ENCODE measurements around the gene SPATA33.

SPATA33 gene

DNA sequence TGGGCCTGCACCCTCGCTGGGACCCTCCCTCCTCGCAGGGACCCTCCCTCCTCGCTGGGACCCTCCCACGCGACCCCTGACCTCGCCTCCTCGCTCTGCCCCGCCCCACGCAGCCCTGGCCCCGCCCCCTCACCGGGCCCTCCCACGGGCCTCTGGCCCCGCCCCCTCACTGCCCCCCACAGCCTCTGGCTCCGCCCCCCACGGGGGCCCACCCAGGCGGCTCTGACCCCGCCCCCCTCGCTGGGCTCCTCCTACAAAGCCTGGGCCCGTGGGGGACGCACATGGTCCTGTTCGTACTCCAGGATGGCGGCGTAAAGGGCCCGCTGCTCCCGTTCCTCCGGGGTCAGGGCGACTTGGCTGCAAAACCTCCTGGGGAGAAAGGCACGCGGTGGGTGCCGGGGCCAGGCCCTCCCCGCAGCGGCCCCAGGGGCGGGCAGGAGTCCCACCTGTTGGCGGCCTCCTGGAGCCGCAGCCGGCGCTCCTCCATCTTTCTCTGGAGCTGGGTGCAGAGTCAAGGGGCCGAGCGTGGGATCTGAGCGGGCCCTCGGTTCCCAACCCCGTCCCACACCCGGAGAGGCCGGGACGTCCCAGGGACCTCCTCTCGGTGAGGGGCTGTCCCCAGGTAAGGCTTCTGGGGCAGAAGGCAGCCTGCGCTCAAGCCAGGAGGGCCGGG lies 54.1 kb downstream of the SPATA33 start:
- peak; percentile 65 for DNase-seq

DNA sequence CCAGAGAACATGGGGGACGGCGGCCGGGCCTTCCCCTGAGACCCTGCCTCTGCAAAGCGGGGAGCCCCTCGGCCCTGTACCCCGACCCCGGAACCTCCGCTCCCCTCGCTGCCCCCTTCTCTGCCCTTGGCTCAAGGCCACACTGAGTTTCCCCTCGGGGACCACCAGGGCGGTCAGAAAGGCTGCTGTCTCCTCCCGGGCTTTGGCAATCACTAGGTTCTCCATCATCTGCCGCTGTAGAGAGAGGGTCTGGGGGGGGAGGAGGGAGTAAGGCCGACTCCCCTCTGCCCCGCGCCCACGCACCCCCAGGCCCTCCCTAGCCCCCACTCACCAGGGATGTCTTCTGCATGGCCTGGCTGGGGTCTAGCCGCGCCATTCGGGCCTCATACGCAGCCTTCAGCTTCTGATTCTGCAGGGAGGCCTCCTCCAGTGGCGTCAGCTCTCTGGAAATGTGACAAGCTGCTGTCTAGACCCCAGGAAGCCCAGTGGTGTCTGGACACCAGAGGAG lies 54.7 kb downstream of the SPATA33 start:
- DNase-seq = peak; percentile 11

DNA sequence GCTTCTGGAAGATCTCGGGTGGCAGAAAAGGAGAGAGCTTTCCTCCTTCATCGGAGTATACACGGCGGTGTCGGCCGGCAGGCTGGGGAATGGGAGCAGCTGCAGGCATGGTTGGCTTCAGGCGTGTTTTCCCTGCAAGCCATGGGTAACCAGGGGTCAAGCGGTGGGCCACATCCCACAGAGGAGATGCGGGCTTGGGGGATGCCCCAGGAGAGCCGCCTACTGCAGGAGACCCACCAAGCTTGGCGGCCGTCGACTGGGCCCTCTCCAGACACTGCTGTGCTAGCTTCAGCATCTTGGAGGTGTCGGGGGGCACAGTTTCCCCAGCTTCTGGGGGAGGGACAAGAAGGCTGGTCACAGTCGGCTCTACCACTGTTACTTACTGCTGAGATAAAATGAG lies 58.9 kb downstream of the SPATA33 start:
- no peak for DNase-seq

DNA sequence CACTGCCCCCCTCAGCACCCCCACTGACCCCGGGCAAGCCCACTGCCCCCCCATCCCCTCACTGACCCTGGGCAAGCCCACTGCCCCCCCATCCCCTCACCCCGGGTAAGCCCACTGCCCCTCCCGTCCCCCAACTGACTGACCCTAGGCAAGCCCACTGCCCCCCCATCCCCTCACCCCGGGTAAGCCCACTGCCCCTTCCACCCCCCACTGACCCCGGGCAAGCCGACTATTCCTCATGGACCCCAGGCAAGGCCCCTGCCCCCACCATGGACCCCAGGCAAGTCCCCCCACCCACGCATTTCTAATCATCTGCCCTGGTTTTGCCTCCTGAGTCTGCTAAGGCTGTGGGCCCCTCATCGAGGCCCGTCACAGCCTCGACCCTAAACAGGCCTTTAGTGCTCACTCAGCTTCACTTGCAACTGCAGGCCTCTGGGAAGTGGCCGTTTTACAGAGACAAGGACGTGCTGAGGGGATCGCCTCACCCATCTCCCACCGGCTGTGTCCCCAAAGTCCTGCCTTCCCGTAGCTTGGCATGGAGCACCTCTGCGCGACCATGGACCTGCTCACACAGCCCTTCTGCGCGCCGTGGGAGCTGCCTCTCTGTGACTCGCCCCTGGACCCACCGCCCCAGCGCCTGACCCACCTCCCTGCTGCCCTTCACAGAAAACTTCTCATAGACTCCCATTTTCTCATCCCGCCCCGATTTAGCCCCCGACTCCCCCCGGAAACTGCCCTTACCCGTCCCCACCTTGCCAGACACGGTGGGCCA lies 59.5 kb downstream of the SPATA33 start:
- no peak for DNase-seq

DNA sequence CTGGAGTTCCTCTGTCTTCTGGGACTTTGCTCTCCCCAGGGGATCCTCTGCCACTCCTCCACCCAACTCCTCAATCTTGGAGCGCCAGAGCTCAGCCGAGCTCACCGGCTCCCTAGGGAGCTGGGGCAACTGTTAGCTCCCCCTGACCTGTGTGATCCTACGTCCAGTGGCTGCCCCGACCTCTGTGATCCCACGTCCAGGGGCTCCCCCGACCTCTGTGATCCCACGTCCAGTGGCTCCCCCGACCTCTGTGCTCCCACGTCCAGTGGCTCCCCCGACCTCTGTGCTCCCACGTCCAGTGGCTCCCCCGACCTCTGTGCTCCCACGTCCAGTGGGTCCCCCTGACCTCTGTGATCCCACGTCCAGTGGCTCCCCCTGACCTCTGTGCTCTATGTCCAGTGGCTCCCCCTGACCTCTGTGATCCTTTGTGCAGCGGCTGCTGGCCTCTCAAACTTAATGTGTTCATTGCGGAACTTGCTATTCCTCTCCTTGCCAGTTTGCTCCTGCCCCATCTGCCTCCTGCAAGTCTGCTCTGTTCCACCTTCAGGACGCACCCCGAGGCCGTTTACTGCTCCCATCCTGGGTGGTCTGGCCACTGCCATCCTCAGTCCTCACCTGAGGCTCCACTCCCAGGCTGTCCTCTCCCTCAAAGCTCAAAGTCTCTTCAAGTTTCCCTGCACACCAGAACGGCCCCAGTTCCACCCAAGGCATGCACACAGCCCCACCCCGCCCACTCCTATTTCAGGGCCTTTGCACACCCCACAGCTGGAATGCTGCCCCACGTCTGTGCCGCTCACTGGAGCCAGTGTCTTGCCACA lies 60.3 kb downstream of the SPATA33 start:
- no peak for DNase-seq
